ENCODE data around the gene CDKN2AIP. TPM values are rescaled to one million over a fixed set of nuclear protein-coding genes. Genes with fewer than 3 reads are reported as not detected.
A peak's percentile ranks its signal among the peaks of the same experiment; 100 is the strongest.

CDKN2AIP gene, protein sequence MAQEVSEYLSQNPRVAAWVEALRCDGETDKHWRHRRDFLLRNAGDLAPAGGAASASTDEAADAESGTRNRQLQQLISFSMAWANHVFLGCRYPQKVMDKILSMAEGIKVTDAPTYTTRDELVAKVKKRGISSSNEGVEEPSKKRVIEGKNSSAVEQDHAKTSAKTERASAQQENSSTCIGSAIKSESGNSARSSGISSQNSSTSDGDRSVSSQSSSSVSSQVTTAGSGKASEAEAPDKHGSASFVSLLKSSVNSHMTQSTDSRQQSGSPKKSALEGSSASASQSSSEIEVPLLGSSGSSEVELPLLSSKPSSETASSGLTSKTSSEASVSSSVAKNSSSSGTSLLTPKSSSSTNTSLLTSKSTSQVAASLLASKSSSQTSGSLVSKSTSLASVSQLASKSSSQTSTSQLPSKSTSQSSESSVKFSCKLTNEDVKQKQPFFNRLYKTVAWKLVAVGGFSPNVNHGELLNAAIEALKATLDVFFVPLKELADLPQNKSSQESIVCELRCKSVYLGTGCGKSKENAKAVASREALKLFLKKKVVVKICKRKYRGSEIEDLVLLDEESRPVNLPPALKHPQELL
- total RNA-seq (1 to 10 TPM; 6.4 to 9.5 (median 7.0) TPM), polyA plus RNA-seq (10 to 100 TPM in 1 of 2 donors, 1 to 10 TPM in 1; 5.9 to 12.2 TPM)

DNA sequence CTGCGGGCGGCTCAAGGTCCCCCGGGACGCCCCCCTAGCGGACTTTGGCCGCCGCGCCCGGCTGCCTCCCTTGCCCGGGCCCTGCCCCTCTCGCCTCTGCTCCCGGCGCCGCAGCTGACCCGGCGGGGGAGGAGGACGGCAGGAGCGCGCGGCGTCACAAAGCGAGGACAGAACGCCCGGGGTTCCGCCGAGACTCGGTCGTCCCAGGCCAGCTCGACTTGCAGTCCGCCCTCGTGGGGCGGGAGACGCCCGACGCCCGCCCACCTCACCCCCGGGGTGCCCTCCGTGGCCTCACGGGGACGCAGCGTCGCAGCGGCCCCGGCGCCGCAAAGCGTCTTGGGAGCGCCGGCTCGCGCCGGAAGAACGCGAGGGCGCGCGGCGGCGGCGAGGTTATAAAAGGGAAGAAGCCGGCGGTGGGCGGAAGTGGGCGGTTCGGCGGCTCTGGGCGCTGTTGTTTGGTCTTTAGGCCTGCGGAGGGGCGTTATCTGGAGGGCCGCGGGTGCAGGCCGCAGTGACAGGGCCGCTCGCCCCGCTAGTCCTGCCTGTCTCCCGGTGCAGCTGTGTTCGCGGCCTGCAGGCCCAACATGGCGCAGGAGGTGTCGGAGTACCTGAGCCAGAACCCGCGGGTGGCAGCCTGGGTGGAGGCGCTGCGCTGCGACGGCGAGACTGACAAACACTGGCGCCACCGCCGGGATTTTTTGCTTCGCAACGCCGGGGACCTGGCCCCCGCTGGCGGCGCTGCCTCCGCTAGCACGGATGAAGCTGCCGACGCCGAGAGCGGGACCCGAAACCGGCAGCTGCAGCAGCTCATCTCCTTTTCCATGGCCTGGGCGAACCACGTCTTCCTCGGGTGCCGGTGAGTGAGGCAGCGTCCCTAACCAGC lies at the start of gene CDKN2AIP:
Gene CDKN2AIP, plus strand, starts transcription at position 423 of the 883 bp plus-strand sequence. Its CDS starts 162 bp downstream, at position 585.
- ATAC-seq (peak; percentile 82 to 94 (median 88)), DNase-seq (peak; percentile 92 to 97 (median 94)), FAIRE-seq (no peak)
- peak within 1 kb of the TSS; percentile 54 to 91 (median 84) for H3K4me3 ChIP-seq
- intact Hi-C loops (cut with DNase I), result no loop called here
- 0% methylated on average over 87 to 109 of the region's 109 CpGs for whole genome bisulfite sequencing, 2 donors
- H3K27ac ChIP-seq, result peak within 1 kb of the TSS; percentile 96 to 99 (median 97)
- no peaks in the 10 kb centered on the region for H3K9me3 ChIP-seq
- no peaks in the 10 kb centered on the region for H3K27me3 ChIP-seq
- H3K4me1 ChIP-seq, result peaks cover 19 to 33% (median 30%) of the 10 kb centered on the region in 3 donors
- peaks cover 0 to 20% (median 8%) of the 10 kb centered on the region in 3 donors for H3K36me3 ChIP-seq
- TF ChIP-seq, protein P1, sequence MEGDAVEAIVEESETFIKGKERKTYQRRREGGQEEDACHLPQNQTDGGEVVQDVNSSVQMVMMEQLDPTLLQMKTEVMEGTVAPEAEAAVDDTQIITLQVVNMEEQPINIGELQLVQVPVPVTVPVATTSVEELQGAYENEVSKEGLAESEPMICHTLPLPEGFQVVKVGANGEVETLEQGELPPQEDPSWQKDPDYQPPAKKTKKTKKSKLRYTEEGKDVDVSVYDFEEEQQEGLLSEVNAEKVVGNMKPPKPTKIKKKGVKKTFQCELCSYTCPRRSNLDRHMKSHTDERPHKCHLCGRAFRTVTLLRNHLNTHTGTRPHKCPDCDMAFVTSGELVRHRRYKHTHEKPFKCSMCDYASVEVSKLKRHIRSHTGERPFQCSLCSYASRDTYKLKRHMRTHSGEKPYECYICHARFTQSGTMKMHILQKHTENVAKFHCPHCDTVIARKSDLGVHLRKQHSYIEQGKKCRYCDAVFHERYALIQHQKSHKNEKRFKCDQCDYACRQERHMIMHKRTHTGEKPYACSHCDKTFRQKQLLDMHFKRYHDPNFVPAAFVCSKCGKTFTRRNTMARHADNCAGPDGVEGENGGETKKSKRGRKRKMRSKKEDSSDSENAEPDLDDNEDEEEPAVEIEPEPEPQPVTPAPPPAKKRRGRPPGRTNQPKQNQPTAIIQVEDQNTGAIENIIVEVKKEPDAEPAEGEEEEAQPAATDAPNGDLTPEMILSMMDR (IDR thresholded peaks at IDR 0.05), result no peak

DNA sequence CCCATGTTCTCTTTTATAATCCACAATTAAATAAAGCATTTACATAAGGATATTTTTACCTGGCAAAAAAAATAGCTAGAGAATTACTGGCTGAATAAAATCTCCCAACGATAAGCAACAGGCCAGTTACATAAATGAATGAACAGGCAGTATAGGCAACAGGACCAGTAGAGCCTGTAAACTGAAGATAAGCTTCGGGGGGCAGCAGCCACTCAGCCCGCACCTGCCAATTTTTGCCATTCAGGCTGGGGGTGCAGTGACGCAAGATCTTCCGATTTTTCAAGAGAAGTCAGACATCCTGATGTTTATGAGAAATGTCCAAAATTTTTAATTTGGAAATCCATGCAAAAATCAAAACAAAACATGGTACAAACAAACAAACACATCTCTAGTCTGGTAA lies 49.0 kb upstream of the CDKN2AIP start:
- no peaks in the 10 kb centered on the region for H3K27me3 ChIP-seq
- TF ChIP-seq, protein P1 (IDR thresholded peaks at IDR 0.05), result no peak
- 76 to 81% methylated on average over 5 of the region's 5 CpGs for WGBS, 2 donors
- no peaks in the 10 kb centered on the region for H3K36me3 ChIP-seq
- H3K4me3 ChIP-seq, result no peak overlapping the region
- H3K27ac ChIP-seq, result no peak overlapping the region
- FAIRE-seq, result no peak
- H3K9me3 ChIP-seq, result no peaks in the 10 kb centered on the region
- no peak for ATAC-seq
- intact Hi-C loops (cut with DNase I), result no loop called here
- H3K4me1 ChIP-seq, result peaks cover 0 to 3% (median 0%) of the 10 kb centered on the region in 3 donors
- no peak for DNase-seq

DNA sequence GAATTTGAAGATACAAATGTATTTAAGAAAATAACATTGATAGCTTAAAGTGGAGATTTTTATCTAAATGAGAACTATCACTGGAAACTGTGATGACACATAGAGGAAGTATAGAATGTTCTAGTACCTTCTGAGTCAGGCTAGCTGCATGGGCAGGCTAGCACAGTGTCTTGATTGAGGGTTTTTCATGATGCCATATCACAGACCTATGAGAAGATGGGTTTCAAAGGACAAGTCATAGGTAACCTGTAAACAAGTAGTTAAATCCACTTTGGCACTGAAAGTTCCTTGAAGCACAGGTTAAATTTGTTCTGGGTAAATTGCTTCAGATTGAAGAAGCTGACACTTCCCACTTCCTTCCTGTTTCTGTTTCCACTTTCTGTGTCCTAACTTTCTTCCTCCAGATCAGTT lies 48.2 kb upstream of the CDKN2AIP start:
- FAIRE-seq, result no peak
- H3K4me1 ChIP-seq, result peaks cover 0 to 3% (median 0%) of the 10 kb centered on the region in 3 donors

DNA sequence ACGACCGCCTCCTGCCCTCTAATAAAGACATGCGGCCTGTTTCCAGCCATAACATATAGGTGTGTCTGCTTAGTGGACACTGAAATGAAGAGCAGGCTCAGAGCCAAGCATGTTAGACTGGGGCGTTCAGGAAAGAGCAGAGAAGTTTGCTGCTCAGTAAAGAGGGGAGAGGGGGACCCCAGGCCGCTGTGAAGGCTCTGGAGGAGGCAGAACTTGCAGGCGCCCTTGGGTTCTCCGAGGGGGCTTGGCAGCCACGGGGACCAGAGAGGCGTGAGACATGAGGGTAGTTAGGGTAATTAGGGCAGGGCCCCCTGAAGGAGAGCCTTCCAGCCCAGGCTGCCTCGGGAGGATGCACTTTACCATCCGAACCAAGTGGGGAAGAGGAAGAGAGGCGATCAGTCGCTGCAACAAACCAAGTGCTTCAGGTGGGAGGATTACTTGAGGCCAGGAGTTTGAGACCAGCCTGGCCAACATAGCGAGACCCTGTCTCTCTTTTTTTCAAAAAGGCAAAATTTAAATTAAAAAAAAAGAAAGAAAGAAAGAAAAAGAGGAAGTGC lies 46.6 kb upstream of the CDKN2AIP start:
- Histone ChIP-seq H3K27ac (no peak overlapping the region), H3K4me1 (peaks cover 0 to 3% (median 0%) of the 10 kb centered on the region in 3 donors), H3K4me3 (peak overlapping the region in 3 of 4 donors; percentile 28 to 50 (median 44)), H3K9me3 (no peaks in the 10 kb centered on the region), H3K27me3 (no peaks in the 10 kb centered on the region), H3K36me3 (no peaks in the 10 kb centered on the region)
- no peak for FAIRE-seq
- no peak for ATAC-seq
- TF ChIP-seq, protein P1 (IDR thresholded peaks at IDR 0.05), result no peak
- intact Hi-C loops (cut with DNase I), result no loop called here
- WGBS, 2 donors, result 83% methylated on average over 14 of the region's 14 CpGs
- no peak for DNase-seq

More for the DNA sequence above, 48.2 kb upstream of the CDKN2AIP start:
- ATAC-seq (no peak), DNase-seq (no peak)
- Histone ChIP-seq H3K27me3 (no peaks in the 10 kb centered on the region), H3K27ac (no peak overlapping the region), H3K4me3 (no peak overlapping the region), H3K9me3 (no peaks in the 10 kb centered on the region), H3K36me3 (no peaks in the 10 kb centered on the region)
- TF ChIP-seq, protein P1 (IDR thresholded peaks at IDR 0.05), result no peak
- intact Hi-C loops (cut with DNase I), result no loop called here
